Vagina (tissue), 2 donors: ENCODE measurements around the gene EXOC6B. TPM values are rescaled to one million over a fixed set of nuclear protein-coding genes. Genes with fewer than 3 reads are reported as not detected.

Source experiments
- DNase-seq, 2 donors: peaks; one replicate each; pipeline ENCODE4 v3.0.0-alpha.2; 2017; ENCODE audit errors: extremely low spot score in 2 of 2
- H3K27ac ChIP-seq: fragments of 200-600 bp; sonication (generic); one replicate; pipeline ENCODE4 v1.5.1; 2019
- H3K27me3 ChIP-seq: fragments of 200-600 bp; sonication (generic); one replicate; pipeline ENCODE4 v1.5.1; 2019
- H3K36me3 ChIP-seq, 2 donors: fragments of 200-600 bp; sonication (generic); one replicate each; pipeline ENCODE4 v1.5.1; 2017 to 2019
- H3K4me1 ChIP-seq: fragments of 200-600 bp; sonication (generic); one replicate; pipeline ENCODE4 v1.5.1; 2019
- H3K4me3 ChIP-seq, 2 donors: fragments of 200-600 bp; sonication (generic); 1 replicate in 1 of 2; 2 replicates in 1 of 2; pipeline ENCODE4 v1.5.1; 2016 to 2019
- H3K9me3 ChIP-seq: fragments of 200-600 bp; sonication (generic); one replicate; pipeline ENCODE4 v1.5.1; 2019
- POLR2A ChIP-seq, 2 donors: fragments of 450-650 bp; IDR thresholded peaks; one replicate each; pipeline ENCODE4 v1.6.1; 2017; ENCODE audit warnings: antibody characterized with exemption in 2 of 2, mild to moderate bottlenecking in 2 of 2, moderate library complexity in 2 of 2
- POLR2AphosphoS5 ChIP-seq, 2 donors: sonication (generic); formaldehyde crosslinking; IDR thresholded peaks; one replicate each; pipeline ENCODE4 v1.9.0; 2017; ENCODE audit warnings: antibody characterized with exemption in 2 of 2, mild to moderate bottlenecking in 2 of 2, low read depth in 1 of 2; ENCODE audit not compliant: insufficient read depth in 1 of 2
- intact Hi-C: fragments of 100-400 bp; cut with DNase I; formaldehyde crosslinking; loops from one replicate; pipeline ENCODE4 v1.15.1; 2023
- total RNA-seq: library from RNA; depleted of rRNA; stranded (reverse); fragments of >200 nt; gene quantifications from one replicate; pipeline ENCODE4 v1.2.3, GENCODE V29; 2016
- TF ChIP-seq, protein P1 (sequence below), 3 experiments: fragments of 450-650 bp in 2 of 3; fragments of 200-600 bp in 1 of 3; sonication (generic) in 1 of 3; IDR thresholded peaks; one replicate each; pipeline ENCODE4 v1.5.1; 2017 to 2019; ENCODE audit warnings: antibody characterized with exemption in 3 of 3, mild to moderate bottlenecking in 2 of 3, moderate library complexity in 2 of 3

Gene EXOC6B
- total RNA-seq, 1 donor from 2014 or later: 41.5 TPM

DNA sequence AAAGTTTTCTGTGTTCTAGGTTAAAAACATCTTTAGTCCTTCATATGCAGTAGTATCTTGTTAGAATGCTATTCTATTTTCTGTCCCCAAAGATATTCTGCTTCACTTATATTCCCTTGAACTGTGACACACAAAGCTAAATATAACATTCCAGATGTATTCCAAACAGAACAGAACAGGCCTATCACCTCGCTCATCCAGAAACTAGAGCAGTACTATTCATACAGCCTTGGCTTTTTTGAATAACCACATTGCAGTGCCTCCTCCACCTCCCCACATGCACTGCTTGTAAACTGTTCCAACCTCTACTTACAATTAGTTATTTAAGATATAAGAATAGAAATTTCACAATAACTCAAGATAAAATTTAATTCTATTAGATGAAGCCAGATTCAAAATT, 196.8 kb downstream of the EXOC6B start:
- H3K27me3 ChIP-seq: no peaks in the 10 kb centered on the region
- no peaks in the 10 kb centered on the region for H3K9me3 ChIP-seq
- H3K36me3 ChIP-seq: no peaks in the 10 kb centered on the region
- H3K4me1 ChIP-seq: no peaks in the 10 kb centered on the region
- H3K4me3 ChIP-seq: no peak overlapping the region
- TF ChIP-seq POLR2A (IDR thresholded peaks at IDR 0.05) (no peak), POLR2AphosphoS5 (IDR thresholded peaks at IDR 0.05; ENCODE audit: insufficient read depth in 1 of 2, low read depth in 1 of 2) (no peak)
- TF ChIP-seq, protein P1, sequence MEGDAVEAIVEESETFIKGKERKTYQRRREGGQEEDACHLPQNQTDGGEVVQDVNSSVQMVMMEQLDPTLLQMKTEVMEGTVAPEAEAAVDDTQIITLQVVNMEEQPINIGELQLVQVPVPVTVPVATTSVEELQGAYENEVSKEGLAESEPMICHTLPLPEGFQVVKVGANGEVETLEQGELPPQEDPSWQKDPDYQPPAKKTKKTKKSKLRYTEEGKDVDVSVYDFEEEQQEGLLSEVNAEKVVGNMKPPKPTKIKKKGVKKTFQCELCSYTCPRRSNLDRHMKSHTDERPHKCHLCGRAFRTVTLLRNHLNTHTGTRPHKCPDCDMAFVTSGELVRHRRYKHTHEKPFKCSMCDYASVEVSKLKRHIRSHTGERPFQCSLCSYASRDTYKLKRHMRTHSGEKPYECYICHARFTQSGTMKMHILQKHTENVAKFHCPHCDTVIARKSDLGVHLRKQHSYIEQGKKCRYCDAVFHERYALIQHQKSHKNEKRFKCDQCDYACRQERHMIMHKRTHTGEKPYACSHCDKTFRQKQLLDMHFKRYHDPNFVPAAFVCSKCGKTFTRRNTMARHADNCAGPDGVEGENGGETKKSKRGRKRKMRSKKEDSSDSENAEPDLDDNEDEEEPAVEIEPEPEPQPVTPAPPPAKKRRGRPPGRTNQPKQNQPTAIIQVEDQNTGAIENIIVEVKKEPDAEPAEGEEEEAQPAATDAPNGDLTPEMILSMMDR (IDR thresholded peaks at IDR 0.05): no peak
- DNase-seq: no peak
- intact Hi-C loops: no loop called here
- no peak overlapping the region for H3K27ac ChIP-seq

- intact Hi-C loops: no loop called here
- H3K27ac ChIP-seq: no peak overlapping the region
- H3K4me1 ChIP-seq: no peaks in the 10 kb centered on the region
- no peak overlapping the region for H3K4me3 ChIP-seq
- no peak for DNase-seq
- TF ChIP-seq, protein P1 (IDR thresholded peaks at IDR 0.05): no peak
- TF ChIP-seq POLR2AphosphoS5 (IDR thresholded peaks at IDR 0.05; ENCODE audit: insufficient read depth in 1 of 2, low read depth in 1 of 2) (no peak), POLR2A (IDR thresholded peaks at IDR 0.05) (no peak)
- H3K27me3 ChIP-seq: no peaks in the 10 kb centered on the region
- no peaks in the 10 kb centered on the region for H3K36me3 ChIP-seq
- H3K9me3 ChIP-seq: no peaks in the 10 kb centered on the region
Measured at GRCh38 chr2:72627083-72627482, 198.8 kb downstream of the EXOC6B start.

- Histone ChIP-seq H3K36me3 (no peaks in the 10 kb centered on the region), H3K4me3 (no peak overlapping the region), H3K27ac (no peak overlapping the region), H3K9me3 (no peaks in the 10 kb centered on the region), H3K4me1 (no peaks in the 10 kb centered on the region), H3K27me3 (no peaks in the 10 kb centered on the region)
- no peak for TF ChIP-seq POLR2A (IDR thresholded peaks at IDR 0.05)
- no peak for TF ChIP-seq POLR2AphosphoS5 (IDR thresholded peaks at IDR 0.05; ENCODE audit: insufficient read depth in 1 of 2, low read depth in 1 of 2)
- TF ChIP-seq, protein P1 (IDR thresholded peaks at IDR 0.05): no peak
- no peak for DNase-seq
- intact Hi-C loops: no loop called here
Measured at GRCh38 chr2:72625366-72625765, 200.5 kb downstream of the EXOC6B start.

DNA sequence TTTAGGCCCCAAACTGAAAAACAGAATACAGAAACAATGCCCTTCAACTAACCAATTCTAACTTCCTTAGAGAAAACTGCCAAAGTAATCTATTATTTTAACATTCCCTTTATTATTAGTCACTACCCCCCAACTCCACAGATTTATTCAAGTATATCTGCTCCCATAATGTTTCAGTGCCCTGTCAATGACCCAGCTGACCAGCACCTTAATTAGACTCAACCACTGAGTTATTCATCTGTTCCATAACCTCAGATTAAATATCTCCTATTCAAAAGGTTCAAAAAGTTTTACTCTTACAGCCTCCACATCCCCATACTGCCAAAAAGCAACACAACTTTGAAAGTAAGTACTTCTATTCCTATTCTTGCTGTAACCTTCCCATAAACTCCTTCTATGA, 202.4 kb downstream of the EXOC6B start:
- intact Hi-C loops: no loop called here
- no peaks in the 10 kb centered on the region for H3K36me3 ChIP-seq
- TF ChIP-seq, protein P1 (IDR thresholded peaks at IDR 0.05): no peak
- TF ChIP-seq POLR2A (IDR thresholded peaks at IDR 0.05) (no peak), POLR2AphosphoS5 (IDR thresholded peaks at IDR 0.05; ENCODE audit: insufficient read depth in 1 of 2, low read depth in 1 of 2) (no peak)

GRCh38 chr2:72619626-72620025, 206.2 kb downstream of the EXOC6B start:
- intact Hi-C loops: no loop called here

More for the DNA sequence above, 202.4 kb downstream of the EXOC6B start:
- DNase-seq: no peak
- Histone ChIP-seq H3K27ac (no peak overlapping the region), H3K27me3 (no peaks in the 10 kb centered on the region), H3K4me3 (no peak overlapping the region), H3K9me3 (no peaks in the 10 kb centered on the region), H3K4me1 (no peaks in the 10 kb centered on the region)

More at GRCh38 chr2:72619626-72620025, 206.2 kb downstream of the EXOC6B start:
- Histone ChIP-seq H3K4me3 (no peak overlapping the region), H3K27ac (no peak overlapping the region), H3K4me1 (no peaks in the 10 kb centered on the region), H3K27me3 (no peaks in the 10 kb centered on the region), H3K36me3 (no peaks in the 10 kb centered on the region), H3K9me3 (peaks cover 4% of the 10 kb centered on the region)
- TF ChIP-seq, protein P1 (IDR thresholded peaks at IDR 0.05): no peak
- TF ChIP-seq POLR2AphosphoS5 (IDR thresholded peaks at IDR 0.05; ENCODE audit: insufficient read depth in 1 of 2, low read depth in 1 of 2): no peak
- no peak for TF ChIP-seq POLR2A (IDR thresholded peaks at IDR 0.05)
- DNase-seq: no peak
